HepG2 (cell line): ENCODE data around the gene SOX13. TPM values are rescaled to one million over a fixed set of nuclear protein-coding genes. Genes with fewer than 3 reads are reported as not detected.

ENCODE experiments used
- ATAC-seq: fragments of 200-7000 bp; cut with Tn5 transposase; 3 replicates; pipeline ENCODE4 v1.9.1; 2020; ENCODE audit warnings: mild to moderate bottlenecking, moderate library complexity
- BruUV-seq: library from RNA; stranded (reverse); fragments of 400-500 nt; replicated peaks from 2 replicates; lab custom pipeline; 2021; lab: Mats Ljungman, UMichigan
- CTCF ChIA-PET: fragments of 300-600 bp; formaldehyde crosslinking; extraction: SDS; loops from one replicate; lab custom pipeline; 2021; ENCODE audit warnings: low total read pairs, inconsistent platforms, low intra/inter-chr PET ratio; lab: Yijun Ruan, JAX
- POLR2A ChIA-PET: fragments of 350-600 bp; sonication (Branson Sonifier 250); formaldehyde crosslinking; loops from one replicate; lab custom pipeline; 2020; ENCODE audit warnings: antibody characterized with exemption, inconsistent platforms; lab: Yijun Ruan, JAX
- DNase-seq: peaks from one replicate; pipeline ENCODE4 v3.0.0-alpha.2; 2015; ENCODE audit warnings: low spot score
- FAIRE-seq: peaks from 3 replicates; lab custom pipeline; 2011; peaks lifted over from hg19 to GRCh38; lab: Jason Lieb, UNC
- H2AFZ ChIP-seq: one replicate; pipeline ENCODE4 v1.6.1; 2011; ENCODE audit warnings: low read length, inconsistent platforms
- H3K27ac ChIP-seq: fragments of 300-600 bp; 3 replicates; pipeline ENCODE4 v1.8.0; 2011; ENCODE audit warnings: mixed run types, mild to moderate bottlenecking, mixed read lengths, low read length, inconsistent platforms; ENCODE audit not compliant: insufficient read depth; ENCODE audit errors: extremely low read length
- H3K27me3 ChIP-seq, 2 experiments: fragments of 200-600 bp in 1 of 2; 2 replicates in 1 of 2; 3 replicates in 1 of 2; pipeline versions ENCODE4 v1.6.0 to v1.8.0; 2011; ENCODE audit warnings: low read length in 2 of 2, mild to moderate bottlenecking in 2 of 2, moderate library complexity in 2 of 2, inconsistent platforms in 1 of 2; ENCODE audit not compliant: insufficient read depth in 2 of 2, control insufficient read depth in 1 of 2
- H3K36me3 ChIP-seq, 2 experiments: fragments of 200-600 bp in 1 of 2; replicated peaks in 1 of 2; 2 replicates in 1 of 2; 3 replicates in 1 of 2; pipeline versions ENCODE4 v1.5.1 to v1.8.0; 2011; ENCODE audit warnings: low read length in 2 of 2, inconsistent platforms in 1 of 2; ENCODE audit not compliant: insufficient read depth in 2 of 2, control insufficient read depth in 1 of 2
- H3K4me1 ChIP-seq: 2 replicates; pipeline ENCODE4 v1.5.1; 2012; ENCODE audit warnings: low read length, inconsistent platforms; ENCODE audit not compliant: insufficient read depth
- H3K4me2 ChIP-seq: 2 replicates; pipeline ENCODE4 v1.6.0; 2011; ENCODE audit warnings: low read depth, low read length, inconsistent platforms
- H3K4me3 ChIP-seq, 3 experiments: fragments of 200-600 bp in 1 of 3; sonication (generic), shearing (Covaris generic) in 1 of 3; replicated peaks in 1 of 3; 2 replicates each; pipeline ENCODE4 v1.5.1; 2011 to 2016; ENCODE audit warnings: low read length in 3 of 3, inconsistent platforms in 2 of 3, low read depth in 2 of 3, mild to moderate bottlenecking in 2 of 3, control low read depth in 1 of 3, mixed read lengths in 1 of 3; ENCODE audit not compliant: insufficient read depth in 1 of 3
- H3K79me2 ChIP-seq: one replicate; pipeline ENCODE4 v1.6.1; 2011; ENCODE audit warnings: low read length, inconsistent platforms; ENCODE audit not compliant: insufficient read depth
- H3K9ac ChIP-seq: 2 replicates; pipeline ENCODE4 v1.6.0; 2011; ENCODE audit warnings: mild to moderate bottlenecking, low read depth, low read length, inconsistent platforms; ENCODE audit not compliant: insufficient read depth
- H3K9me3 ChIP-seq: 2 replicates; pipeline ENCODE4 v1.5.1; 2012; ENCODE audit warnings: mild to moderate bottlenecking, low read length
- H4K20me1 ChIP-seq: 2 replicates; pipeline ENCODE4 v1.6.0; 2011; ENCODE audit warnings: inconsistent platforms, mild to moderate bottlenecking, low read length, moderate library complexity; ENCODE audit not compliant: insufficient read depth
- CC2D1A ChIP-seq: sonication (generic); formaldehyde crosslinking; IDR thresholded peaks from 2 replicates; pipeline ENCODE4 v1.8.1; 2023; ENCODE audit warnings: mild to moderate bottlenecking, missing genetic modification reagents
- ETV6 ChIP-seq: sonication (generic); formaldehyde crosslinking; conservative IDR thresholded peaks from 2 replicates; pipeline ENCODE4 v1.4.0; 2020; ENCODE audit warnings: missing genetic modification reagents
- HNRNPLL ChIP-seq: fragments of 200-400 bp; formaldehyde crosslinking; IDR thresholded peaks from 2 replicates; pipeline ENCODE4 v1.6.1; 2017; ENCODE audit warnings: mild to moderate bottlenecking, low read depth, low read length; ENCODE audit not compliant: poor library complexity, severe bottlenecking
- ISL2 ChIP-seq: sonication (generic); formaldehyde crosslinking; IDR thresholded peaks from 2 replicates; pipeline ENCODE4 v1.5.0; 2020; ENCODE audit warnings: missing genetic modification reagents
- MED1 ChIP-seq: sonication (generic); formaldehyde crosslinking; IDR thresholded peaks from 2 replicates; pipeline ENCODE4 v1.4.0; 2020; ENCODE audit warnings: missing genetic modification reagents
- PHF20 ChIP-seq: sonication (generic); formaldehyde crosslinking; IDR thresholded peaks from 2 replicates; pipeline ENCODE4 v1.5.0; 2020; ENCODE audit warnings: mild to moderate bottlenecking, missing genetic modification reagents
- RBFOX2 ChIP-seq: fragments of 200-400 bp; formaldehyde crosslinking; IDR thresholded peaks from 2 replicates; pipeline ENCODE4 v1.6.1; 2017; ENCODE audit warnings: low read depth, mild to moderate bottlenecking, low read length
- RXRA ChIP-seq: sonication (generic); formaldehyde crosslinking; IDR thresholded peaks from 2 replicates; pipeline ENCODE4 v1.5.1; 2020; ENCODE audit warnings: missing genetic modification reagents
- YEATS4 ChIP-seq: sonication (generic); formaldehyde crosslinking; IDR thresholded peaks from 2 replicates; pipeline ENCODE4 v1.4.0; 2020; ENCODE audit warnings: missing genetic modification reagents, borderline replicate concordance
- ZNF205 ChIP-seq: IDR thresholded peaks from 2 replicates; pipeline ENCODE4 v1.6.1; 2018; ENCODE audit warnings: missing biosample characterization, missing genetic modification reagents
- ZNF558 ChIP-seq: sonication (generic); formaldehyde crosslinking; IDR thresholded peaks from 2 replicates; pipeline ENCODE4 v1.9.0; 2022; ENCODE audit warnings: mild to moderate bottlenecking, missing genetic modification reagents, borderline replicate concordance
- ZNF567 ChIP-seq: sonication (generic); formaldehyde crosslinking; IDR thresholded peaks from 2 replicates; pipeline ENCODE4 v1.8.1; 2023; ENCODE audit warnings: mild to moderate bottlenecking, missing genetic modification reagents, borderline replicate concordance
- ZNF607 ChIP-seq: sonication (generic); formaldehyde crosslinking; IDR thresholded peaks from 2 replicates; pipeline ENCODE4 v1.5.1; 2020; ENCODE audit warnings: missing genetic modification reagents, mild to moderate bottlenecking, borderline replicate concordance
- ZNF614 ChIP-seq: IDR thresholded peaks from 2 replicates; pipeline ENCODE4 v1.6.1; 2018; ENCODE audit warnings: missing biosample characterization, missing genetic modification reagents, inconsistent platforms, borderline replicate concordance
- ZNF740 ChIP-seq: sonication (generic); formaldehyde crosslinking; IDR thresholded peaks from 2 replicates; pipeline ENCODE4 v1.4.0; 2020; ENCODE audit warnings: missing genetic modification reagents
- ZNF746 ChIP-seq: sonication (generic); formaldehyde crosslinking; IDR thresholded peaks from 2 replicates; pipeline ENCODE4 v1.8.0; 2022; ENCODE audit warnings: mild to moderate bottlenecking, missing genetic modification reagents
- ZNF770 ChIP-seq: sonication (generic); formaldehyde crosslinking; IDR thresholded peaks from 2 replicates; pipeline ENCODE4 v1.5.0; 2020; ENCODE audit warnings: mild to moderate bottlenecking, missing genetic modification reagents
- ZNF777 ChIP-seq: sonication (generic); formaldehyde crosslinking; IDR thresholded peaks from 2 replicates; pipeline ENCODE4 v1.4.0; 2020; ENCODE audit warnings: missing genetic modification reagents
- ZZZ3 ChIP-seq: sonication (generic); formaldehyde crosslinking; IDR thresholded peaks from 2 replicates; pipeline ENCODE4 v1.4.0; 2020; ENCODE audit warnings: missing genetic modification reagents, mild to moderate bottlenecking, borderline replicate concordance
- WGBS: methylation state at CpG from one replicate; pipeline ENCODE4 v1.1.6; 2017; ENCODE audit warnings: low lambda C conversion rate; 5-methylcytosine and 5-hydroxymethylcytosine counted together
- in situ Hi-C: cut with HindIII; loops from 2 replicates; pipeline ENCODE4 v1.10.0; 2017; ENCODE audit warnings: low pct_unique_long_range_greater_than_20kb; ENCODE audit not compliant: extremely low pct_ligation_motif_present
- intact Hi-C: fragments of 100-400 bp; cut with micrococcal nuclease; formaldehyde crosslinking; loops from one replicate; pipeline ENCODE4 v1.10.0; 2022; ENCODE audit not compliant: unreplicated experiment
- polyA plus RNA-seq, 8 experiments: library from polyadenylated mRNA; depleted of rRNA in 3 of 8; stranded (reverse) in 7 of 8; unstranded in 1 of 8; fragments of >200 nt; fragmentation: Illumina TruSeq in 4 of 8; extraction: Trizol in 4 of 8; gene quantifications; 2 replicates each; pipeline versions ENCODE4 v1.2.1 to v1.2.3, GENCODE V29; 2011 to 2016; ENCODE audit warnings: low read depth in 4 of 8, missing spikeins in 1 of 8, mixed read lengths in 1 of 8; ENCODE audit not compliant: insufficient read depth in 1 of 8
- total RNA-seq, 5 experiments: library from RNA; depleted of rRNA; stranded (reverse); fragments of >200 nt; fragmentation: Illumina TruSeq; extraction: Trizol; gene quantifications; 2 replicates each; pipeline ENCODE4 v1.2.3, GENCODE V29; 2016; ENCODE audit warnings: low read depth in 1 of 5

The SOX13 gene
- total and polyA plus RNA-seq, 2 of the 13 experiments (the other 11 are each of a cell fraction or from before 2014, with no cell fraction given), result 13.3 to 15.8 TPM

GRCh38 chr1:204150702-204151551 is 78.0 kb downstream of the SOX13 start (continued):
- TF ChIP-seq CC2D1A, result no peak
- 0 out of 2 replicates have a peak, but pooled peaks have one; percentile 38 for TF ChIP-seq ZNF558 (CRISPR knock-in tag)
- no peak for TF ChIP-seq ETV6 (CRISPR knock-in tag)

GRCh38 chr1:204151552-204152309 is 78.8 kb downstream of the SOX13 start, which contains the start of gene ETNK2:
ETNK2 (minus strand) TSS chr1:204152044; CDS start chr1:204151852, 192 bp downstream.
- peaks cover 46% of the 10 kb centered on the region for H3K4me1 ChIP-seq
- no peak for FAIRE-seq
- CTCF ChIA-PET, result no interaction called here
- TF ChIP-seq YEATS4 (0 out of 2 replicates have a peak, but pooled peaks have one; percentile 48), HNRNPLL (peak; percentile 7), RBFOX2 (peak; percentile 59; the same call in 1 of the 2 replicates), ZNF607 (CRISPR knock-in tag) (peak; percentile 63; the same call in 1 of the 2 replicates), RXRA (CRISPR knock-in tag) (0 out of 2 replicates have a peak, but pooled peaks have one; percentile 21), ISL2 (CRISPR knock-in tag) (peak; percentile 14; the same call in 1 of the 2 replicates), ZNF777 (CRISPR knock-in tag) (peak; percentile 91), ZNF746 (CRISPR knock-in tag) (0 out of 2 replicates have a peak, but pooled peaks have one; percentile 24), ZNF614 (CRISPR knock-in tag) (peak; percentile 33; the same call in 1 of the 2 replicates), ZNF740 (CRISPR knock-in tag) (no peak), ZNF770 (CRISPR knock-in tag) (peak; percentile 60; the same call in 1 of the 2 replicates), PHF20 (CRISPR knock-in tag) (peak; percentile 48; the same call in 1 of the 2 replicates), MED1 (CRISPR knock-in tag) (no peak), ZZZ3 (CRISPR knock-in tag) (0 out of 2 replicates have a peak, but pooled peaks have one; percentile 53), ZNF205 (no peak; the same call in 1 of the 2 replicates), ZNF567 (CRISPR knock-in tag) (no peak)

More at GRCh38 chr1:204151552-204152309, 78.8 kb downstream of the SOX13 start, which contains the start of gene ETNK2:
- Histone ChIP-seq H3K9me3 (no peaks in the 10 kb centered on the region), H3K79me2 (no peaks in the 10 kb centered on the region), H3K9ac (peak within 1 kb of the TSS; percentile 63), H3K4me3 (peak within 1 kb of the TSS; percentile 61 to 82 (median 72)), H2AFZ (no peak within 1 kb of the TSS), H3K27ac (peak within 1 kb of the TSS; percentile 38), H4K20me1 (no peaks in the 10 kb centered on the region), H3K27me3 (peaks cover 0 to 2% of the 10 kb centered on the region in 2 experiments; a peak in 3 of 5 replicates), H3K36me3 (no peaks in the 10 kb centered on the region), H3K4me2 (peak within 1 kb of the TSS; percentile 77)
- ATAC-seq (peak; percentile 48), DNase-seq (no peak)
- no CpG with 5 or more reads among the region's 94 CpGs for WGBS
- BruUV-seq, result no TSS peak
- POLR2A ChIA-PET, result interaction anchor here (1.3 to 1.9 kb wide), 7 partner anchors 8 to 364 kb away, joined by 3 to 8 read pairs (median 5); partner anchors contain the start of genes GOLT1A, MDM4 and SNRPE
- intact Hi-C loops, result loop anchor here (10.0 kb wide), 1 partner anchor 223 kb away; no protein-coding TSS in a partner anchor
- in situ Hi-C loops, result no loop called here
